Thyroid gland (tissue), 4 donors: Measurements from ENCODE around the gene RABGAP1.

Experiments used
- CTCF ChIP-seq, 6 experiments: fragments of 200-600 bp in 3 of 6; fragments of 450-650 bp in 3 of 6; sonication (generic) in 3 of 6; IDR thresholded peaks; one replicate each; pipeline ENCODE4 v1.5.1; 2016 to 2019; ENCODE audit warnings: antibody characterized with exemption in 6 of 6, mild to moderate bottlenecking in 2 of 6, inconsistent platforms in 1 of 6, moderate library complexity in 1 of 6
- POLR2A ChIP-seq, 2 donors: fragments of 450-650 bp; IDR thresholded peaks; one replicate each; pipeline ENCODE4 v1.6.1; 2017; ENCODE audit warnings: antibody characterized with exemption in 2 of 2, mild to moderate bottlenecking in 2 of 2, moderate library complexity in 1 of 2

GRCh38 chr9:122912671-122912963 lies 28.2 kb upstream of the RABGAP1 start:
- TF ChIP-seq CTCF (IDR thresholded peaks at IDR 0.05) (no peak), POLR2A (IDR thresholded peaks at IDR 0.05) (no peak)
